ENCODE data around the gene RC3H1. TPM values are rescaled to one million over a fixed set of nuclear protein-coding genes. Genes with fewer than 3 reads are reported as not detected.

The RC3H1 gene
- total and polyA plus RNA-seq, 10 of the 15 experiments (the other 5 are each of a cell fraction or from before 2014, with no cell fraction given), result 1.4 to 33.9 (median 11.8) TPM

- CTCF ChIA-PET, result no interaction called here
- no peak overlapping the region for H2AFZ ChIP-seq (ENCODE audit: control insufficient read depth, low read depth, low read length)
- RAD21 ChIA-PET (ENCODE audit: unreplicated experiment), result no interaction called here
- in situ Hi-C loops (cut with MboI), result no loop called here
- no peak overlapping the region for H3K9ac ChIP-seq (ENCODE audit: control insufficient read depth, insufficient read depth, low read length)
- POLR2A ChIA-PET, result no interaction called here
- H3K27me3 ChIP-seq (replicated peaks in 1 of 2; ENCODE audit: control insufficient read depth in 2 of 2, insufficient read depth in 2 of 2, low read length in 1 of 2), result no peaks in the 10 kb centered on the region
- H3K4me3 ChIP-seq, result no peak overlapping the region
- FAIRE-seq (no peak), DNase-seq (ENCODE audit: low read depth, low spot score) (no peak), ATAC-seq (no peak)
- H3K27ac ChIP-seq (ENCODE audit: control insufficient read depth, insufficient read depth), result no peak overlapping the region
- H3K79me2 ChIP-seq (ENCODE audit: control insufficient read depth, insufficient read depth, low read length), result peaks cover 54% of the 10 kb centered on the region
- H3K4me1 ChIP-seq (ENCODE audit: control insufficient read depth, insufficient read depth, low read length), result peaks cover 10% of the 10 kb centered on the region
- no peaks in the 10 kb centered on the region; the same call in 1 of the 2 replicates for H4K20me1 ChIP-seq (ENCODE audit: control insufficient read depth, insufficient read depth)
- intact Hi-C loops (cut with micrococcal nuclease; ENCODE audit: unreplicated experiment), result loop anchor here (10.0 kb wide), 1 partner anchor 137 kb away; the partner anchor contains the start of genes GAS5 and ZBTB37
- WGBS (ENCODE audit: insufficient coverage, insufficient replicate concordance, low lambda C conversion rate, missing lambda C conversion rate), result 76% methylated on average over 3 of the region's 3 CpGs
- SMC1A ChIA-PET (ENCODE audit: uncharacterized antibody, unreplicated experiment), result no interaction called here
- H3K36me3 ChIP-seq (ENCODE audit: control insufficient read depth in 2 of 2, insufficient read depth in 2 of 2, low read length in 1 of 2), result peaks cover 0 to 5% of the 10 kb centered on the region in 2 experiments; a peak in 1 of 4 replicates
- H3K9me3 ChIP-seq (replicated peaks; ENCODE audit: control insufficient read depth, insufficient read depth, low read length), result no peaks in the 10 kb centered on the region
- H3K4me2 ChIP-seq (ENCODE audit: control insufficient read depth, insufficient read depth), result no peak overlapping the region
- BruUV-seq (replicated peaks), result no TSS peak
- no peak for TF ChIP-seq NRF1 (conservative IDR thresholded peaks at IDR 0.05; ENCODE audit: low read depth, low read length)
- no peak for TF ChIP-seq SP1 (IDR thresholded peaks at IDR 0.05; ENCODE audit: low read depth, low read length)
- TF ChIP-seq, protein P1, sequence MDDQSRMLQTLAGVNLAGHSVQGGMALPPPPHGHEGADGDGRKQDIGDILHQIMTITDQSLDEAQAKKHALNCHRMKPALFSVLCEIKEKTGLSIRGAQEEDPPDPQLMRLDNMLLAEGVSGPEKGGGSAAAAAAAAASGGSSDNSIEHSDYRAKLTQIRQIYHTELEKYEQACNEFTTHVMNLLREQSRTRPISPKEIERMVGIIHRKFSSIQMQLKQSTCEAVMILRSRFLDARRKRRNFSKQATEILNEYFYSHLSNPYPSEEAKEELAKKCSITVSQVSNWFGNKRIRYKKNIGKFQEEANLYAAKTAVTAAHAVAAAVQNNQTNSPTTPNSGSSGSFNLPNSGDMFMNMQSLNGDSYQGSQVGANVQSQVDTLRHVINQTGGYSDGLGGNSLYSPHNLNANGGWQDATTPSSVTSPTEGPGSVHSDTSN (IDR thresholded peaks at IDR 0.05; ENCODE audit: insufficient replicate concordance, low read depth, low read length), result no peak
- no peak for TF ChIP-seq CHD1 (IDR thresholded peaks at IDR 0.05; ENCODE audit: low read depth, low read length)
- no peak for TF ChIP-seq EGR1 (IDR thresholded peaks at IDR 0.05; ENCODE audit: borderline replicate concordance in 1 of 2, low read depth in 2 of 2, low read length in 2 of 2)
- TF ChIP-seq ATF2 (IDR thresholded peaks at IDR 0.05; ENCODE audit: low read length), result no peak
- no peak for TF ChIP-seq CEBPZ (IDR thresholded peaks at IDR 0.05; ENCODE audit: low read depth, low read length)
- no peak for TF ChIP-seq EP300 (IDR thresholded peaks at IDR 0.05; ENCODE audit: borderline replicate concordance in 1 of 2, control insufficient read depth in 1 of 2, low read depth in 2 of 2, low read length in 2 of 2)
- no peak for TF ChIP-seq GABPA (IDR thresholded peaks at IDR 0.05; ENCODE audit: low read depth)
- no peak for TF ChIP-seq NFYA (IDR thresholded peaks at IDR 0.05; ENCODE audit: borderline replicate concordance, low read depth, low read length)
- no peak for TF ChIP-seq TCF12 (IDR thresholded peaks at IDR 0.05; ENCODE audit: low read depth, low read length)
- TF ChIP-seq TARDBP (IDR thresholded peaks at IDR 0.05; ENCODE audit: borderline replicate concordance), result no peak
- no peak for TF ChIP-seq FOXM1 (IDR thresholded peaks at IDR 0.05; ENCODE audit: low read depth, low read length)
- TF ChIP-seq CREM (IDR thresholded peaks at IDR 0.05; ENCODE audit: low read depth), result no peak
- TF ChIP-seq NBN (IDR thresholded peaks at IDR 0.05), result no peak
- no peak for TF ChIP-seq ATF7 (IDR thresholded peaks at IDR 0.05; ENCODE audit: low read depth)
- no peak for TF ChIP-seq BCLAF1 (IDR thresholded peaks at IDR 0.05)
Observed at GRCh38 chr1:174001573-174001972, 20.6 kb downstream of the RC3H1 start.
